A549 (cell line): Measurements from ENCODE around the gene CRYBG3. TPM values are rescaled to one million over a fixed set of nuclear protein-coding genes. Genes with fewer than 3 reads are reported as not detected.

Experiments
- ATAC-seq, 2 experiments: fragments of 200-7000 bp in 1 of 2; fragments of >200 bp in 1 of 2; cut with Nextera tagmentation in 1 of 2; cut with Tn5 transposase in 1 of 2; 3 replicates each; pipeline versions ENCODE4 v1.8.0 to v1.9.1; 2018 to 2020; ENCODE audit warnings: mild to moderate bottlenecking in 1 of 2, moderate library complexity in 1 of 2
- CTCF ChIA-PET: fragments of 300-600 bp; sonication (Branson Sonifier 250); formaldehyde crosslinking; extraction: SDS; loops from one replicate; lab custom pipeline; 2021; ENCODE audit warnings: antibody characterized with exemption, inconsistent platforms; lab: Yijun Ruan, JAX
- POLR2A ChIA-PET: fragments of 350-600 bp; formaldehyde crosslinking; extraction: SDS; loops from one replicate; lab custom pipeline; 2021; ENCODE audit warnings: antibody characterized with exemption, inconsistent platforms; lab: Yijun Ruan, JAX
- DNase-seq, 2 experiments: peaks; one replicate each; pipeline versions ENCODE4 v3.0.0 to v3.0.0-alpha.2; 2011 to 2016; ENCODE audit warnings: low read depth in 1 of 2, low spot score in 1 of 2
- FAIRE-seq: peaks from 2 replicates; lab custom pipeline; 2011; peaks lifted over from hg19 to GRCh38; lab: Jason Lieb, UNC
- H3K27ac ChIP-seq, 2 experiments: fragments of >200 bp; sonication (Bioruptor Twin); formaldehyde crosslinking; 3 replicates each; pipeline ENCODE4 v1.5.1; 2016 to 2017
- H3K4me1 ChIP-seq: fragments of >200 bp; sonication (Bioruptor Twin); formaldehyde crosslinking; 3 replicates; pipeline ENCODE4 v1.6.1; 2016
- H3K4me2 ChIP-seq: fragments of >200 bp; sonication (Bioruptor Twin); formaldehyde crosslinking; 3 replicates; pipeline ENCODE4 v1.6.1; 2016
- H3K4me3 ChIP-seq: fragments of >200 bp; sonication (Bioruptor Twin); formaldehyde crosslinking; 3 replicates; pipeline ENCODE4 v1.5.1; 2016
- H3K9me3 ChIP-seq: fragments of >200 bp; sonication (Bioruptor Twin); formaldehyde crosslinking; 3 replicates; pipeline ENCODE4 v1.6.1; 2016
- ATOH8 ChIP-seq: fragments of 250-450 bp; sonication (Bioruptor Pico); IDR thresholded peaks from 2 replicates; pipeline ENCODE4 v1.5.0; 2020; ENCODE audit warnings: low read depth, mild to moderate bottlenecking, moderate library complexity
- CBX2 ChIP-seq: fragments of 200-600 bp; sonication (generic); IDR thresholded peaks from 2 replicates; pipeline ENCODE4 v1.6.1; 2016; ENCODE audit warnings: low read depth, mild to moderate bottlenecking, borderline replicate concordance
- CBX8 ChIP-seq: fragments of 200-600 bp; sonication (generic); IDR thresholded peaks from 2 replicates; pipeline ENCODE4 v1.6.1; 2016
- CHD4 ChIP-seq: fragments of 200-600 bp; sonication (generic); IDR thresholded peaks from 2 replicates; pipeline ENCODE4 v1.6.1; 2016; ENCODE audit warnings: antibody characterized with exemption, mild to moderate bottlenecking, borderline replicate concordance
- EHF ChIP-seq: fragments of 250-450 bp; sonication (Bioruptor Pico); IDR thresholded peaks from 2 replicates; pipeline ENCODE4 v1.5.0; 2020; ENCODE audit warnings: mild to moderate bottlenecking
- HEYL ChIP-seq: fragments of 250-450 bp; sonication (Bioruptor Pico); IDR thresholded peaks from 2 replicates; pipeline ENCODE4 v1.8.0; 2021; ENCODE audit warnings: mild to moderate bottlenecking, moderate library complexity
- JUNB ChIP-seq: fragments of >200 bp; sonication (Bioruptor Twin); formaldehyde crosslinking; IDR thresholded peaks from 2 replicates; pipeline ENCODE4 v1.6.1; 2016
- KDM1A ChIP-seq: fragments of 200-600 bp; sonication (generic); IDR thresholded peaks from 2 replicates; pipeline ENCODE4 v1.6.1; 2016; ENCODE audit warnings: low read depth, mild to moderate bottlenecking
- MAZ ChIP-seq: fragments of 150-350 bp; IDR thresholded peaks from 2 replicates; pipeline ENCODE4 v1.6.1; 2014; ENCODE audit warnings: antibody characterized with exemption, low read depth, low read length, borderline replicate concordance
- MYC ChIP-seq: IDR thresholded peaks from 2 replicates; pipeline ENCODE4 v1.6.1; 2012; ENCODE audit warnings: mild to moderate bottlenecking, inconsistent platforms, low read length, improper control_type of control experiment, borderline replicate concordance
- NFE2L2 ChIP-seq: fragments of 150-350 bp; conservative IDR thresholded peaks from 2 replicates; pipeline ENCODE4 v1.6.1; 2014; ENCODE audit warnings: low read length
- NPAS2 ChIP-seq: fragments of 250-450 bp; sonication (Bioruptor Pico); IDR thresholded peaks from 2 replicates; pipeline ENCODE4 v1.8.0; 2022; ENCODE audit warnings: mild to moderate bottlenecking, moderate library complexity, borderline replicate concordance
- PHF8 ChIP-seq: fragments of 200-600 bp; sonication (generic); IDR thresholded peaks from 2 replicates; pipeline ENCODE4 v1.6.1; 2016; ENCODE audit warnings: low read depth, mild to moderate bottlenecking, antibody characterized with exemption, moderate library complexity, borderline replicate concordance
- POLR2A ChIP-seq: IDR thresholded peaks from 2 replicates; pipeline ENCODE4 v1.6.1; 2012; ENCODE audit warnings: mild to moderate bottlenecking, low read length
- RAD21 ChIP-seq, 2 experiments: fragments of >200 bp in 1 of 2; sonication (Bioruptor Twin) in 1 of 2; formaldehyde crosslinking in 1 of 2; IDR thresholded peaks in 1 of 2; conservative IDR thresholded peaks in 1 of 2; 2 replicates in 1 of 2; 3 replicates in 1 of 2; pipeline ENCODE4 v1.6.1; 2012 to 2018; ENCODE audit warnings: inconsistent platforms in 1 of 2
- RARB ChIP-seq: fragments of 250-450 bp; sonication (Bioruptor Pico); IDR thresholded peaks from 2 replicates; pipeline ENCODE4 v1.8.0; 2021; ENCODE audit warnings: mild to moderate bottlenecking, moderate library complexity
- RFX5 ChIP-seq: fragments of 450-650 bp; IDR thresholded peaks from 2 replicates; pipeline ENCODE4 v1.7.1; 2014; ENCODE audit warnings: antibody characterized with exemption, mild to moderate bottlenecking, moderate library complexity
- RNF2 ChIP-seq: fragments of 200-600 bp; sonication (generic); IDR thresholded peaks from 2 replicates; pipeline ENCODE4 v1.6.1; 2016; ENCODE audit warnings: low read depth, mild to moderate bottlenecking, antibody characterized with exemption, moderate library complexity, borderline replicate concordance
- TFCP2L1 ChIP-seq: fragments of 250-450 bp; sonication (Bioruptor Pico); IDR thresholded peaks from 2 replicates; pipeline ENCODE4 v1.5.0; 2021; ENCODE audit warnings: mild to moderate bottlenecking
- ZC3H11A ChIP-seq: fragments of 450-650 bp; IDR thresholded peaks from 2 replicates; pipeline ENCODE4 v1.6.1; 2014; ENCODE audit warnings: antibody characterized with exemption, mild to moderate bottlenecking
- WGBS: methylation state at CpG from one replicate; pipeline ENCODE4 v1.1.6; 2017; ENCODE audit errors: missing lambda C conversion rate; 5-methylcytosine and 5-hydroxymethylcytosine counted together
- polyA plus RNA-seq, 4 experiments: library from polyadenylated mRNA; depleted of rRNA in 3 of 4; stranded (reverse); fragments of >200 nt; fragmentation: RNase III in 1 of 4; extraction: RNeasy Plus Mini Kit Qiagen cat#74134 plus additional on column Dnase treatment in 1 of 4; gene quantifications; 2 replicates in 3 of 4; 3 replicates in 1 of 4; pipeline ENCODE4 v1.2.3, GENCODE V29; 2011 to 2017
- TF ChIP-seq, protein P1 (sequence below): fragments of 150-350 bp; IDR thresholded peaks from 2 replicates; pipeline ENCODE4 v1.6.1; 2014; ENCODE audit warnings: low read depth, mild to moderate bottlenecking, low read length
- TF ChIP-seq, protein P2 (sequence below): IDR thresholded peaks from 2 replicates; pipeline ENCODE4 v1.6.1; 2012
- TF ChIP-seq, protein P3 (sequence below): fragments of >200 bp; sonication (Bioruptor Twin); formaldehyde crosslinking; IDR thresholded peaks from 3 replicates; pipeline ENCODE4 v1.5.1; 2016

CRYBG3 gene
- polyA plus RNA-seq, 2 of the 4 experiments (the other 2 are of a cell fraction), result 3.6 to 8.7 TPM

- TF ChIP-seq RFX5, result no peak
- no peak for TF ChIP-seq JUNB
- TF ChIP-seq, protein P1, sequence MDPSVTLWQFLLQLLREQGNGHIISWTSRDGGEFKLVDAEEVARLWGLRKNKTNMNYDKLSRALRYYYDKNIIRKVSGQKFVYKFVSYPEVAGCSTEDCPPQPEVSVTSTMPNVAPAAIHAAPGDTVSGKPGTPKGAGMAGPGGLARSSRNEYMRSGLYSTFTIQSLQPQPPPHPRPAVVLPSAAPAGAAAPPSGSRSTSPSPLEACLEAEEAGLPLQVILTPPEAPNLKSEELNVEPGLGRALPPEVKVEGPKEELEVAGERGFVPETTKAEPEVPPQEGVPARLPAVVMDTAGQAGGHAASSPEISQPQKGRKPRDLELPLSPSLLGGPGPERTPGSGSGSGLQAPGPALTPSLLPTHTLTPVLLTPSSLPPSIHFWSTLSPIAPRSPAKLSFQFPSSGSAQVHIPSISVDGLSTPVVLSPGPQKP, result no peak
- no peak for TF ChIP-seq MYC
- TF ChIP-seq RNF2, result no peak
- no peak for TF ChIP-seq RAD21 (conservative IDR thresholded peaks at IDR 0.05 in 1 of 2, IDR thresholded peaks at IDR 0.05 in 1 of 2)
- TF ChIP-seq PHF8, result no peak
- TF ChIP-seq RARB (CRISPR knock-in tag), result no peak
- no peak for TF ChIP-seq CBX8
- no peak for TF ChIP-seq NFE2L2
- no peak for TF ChIP-seq ATOH8
- no peak for TF ChIP-seq CHD4
- TF ChIP-seq, protein P2, sequence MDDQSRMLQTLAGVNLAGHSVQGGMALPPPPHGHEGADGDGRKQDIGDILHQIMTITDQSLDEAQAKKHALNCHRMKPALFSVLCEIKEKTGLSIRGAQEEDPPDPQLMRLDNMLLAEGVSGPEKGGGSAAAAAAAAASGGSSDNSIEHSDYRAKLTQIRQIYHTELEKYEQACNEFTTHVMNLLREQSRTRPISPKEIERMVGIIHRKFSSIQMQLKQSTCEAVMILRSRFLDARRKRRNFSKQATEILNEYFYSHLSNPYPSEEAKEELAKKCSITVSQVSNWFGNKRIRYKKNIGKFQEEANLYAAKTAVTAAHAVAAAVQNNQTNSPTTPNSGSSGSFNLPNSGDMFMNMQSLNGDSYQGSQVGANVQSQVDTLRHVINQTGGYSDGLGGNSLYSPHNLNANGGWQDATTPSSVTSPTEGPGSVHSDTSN, result no peak
- TF ChIP-seq NPAS2 (CRISPR knock-in tag), result no peak
- Histone ChIP-seq H3K4me3 (peak overlapping the region; percentile 64), H3K4me2 (peak overlapping the region; percentile 96), H3K9me3 (no peaks in the 10 kb centered on the region), H3K27ac (peak overlapping the region; percentile 84 to 95; a peak in 5 of 6 replicates), H3K4me1 (peaks cover 17% of the 10 kb centered on the region; the same call in 2 of the 3 replicates)
- ATAC-seq, result no peak
- no peak for FAIRE-seq
- POLR2A ChIA-PET, result no interaction called here
- no peak for DNase-seq
- WGBS, result 97% methylated on average over 9 of the region's 9 CpGs
- CTCF ChIA-PET, result no interaction called here
These were observed 151.2 kb downstream of the CRYBG3 start for GRCh38 chr3:97972976-97973375.

DNA sequence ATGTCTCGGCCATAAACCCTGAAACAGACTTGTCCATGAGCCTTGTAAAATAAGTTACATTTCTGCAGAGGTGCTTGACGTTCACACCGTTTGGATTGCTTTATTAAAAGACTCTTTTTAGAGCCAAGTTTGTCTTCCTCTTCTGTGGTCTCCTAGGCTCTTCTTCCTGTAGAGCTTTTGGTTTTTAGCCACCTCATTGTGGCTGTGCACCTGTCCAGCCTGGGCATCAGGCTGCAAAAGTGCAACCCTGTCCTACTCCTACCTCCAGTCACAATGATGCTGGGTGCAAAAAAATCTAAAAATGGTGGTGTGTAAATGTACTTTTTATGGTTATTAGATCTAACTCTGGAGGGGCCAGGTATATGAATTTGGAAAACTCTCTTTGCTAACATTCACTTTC lies 153.2 kb downstream of the CRYBG3 start:
- no peak for DNase-seq
- Histone ChIP-seq H3K4me3 (no peak overlapping the region), H3K27ac (no peak overlapping the region), H3K9me3 (no peaks in the 10 kb centered on the region), H3K4me1 (peaks cover 16% of the 10 kb centered on the region; the same call in 2 of the 3 replicates), H3K4me2 (no peak overlapping the region)
- ATAC-seq, result no peak
- WGBS, result 64% methylated on average over 3 of the region's 3 CpGs
- FAIRE-seq, result no peak
- ChIA-PET CTCF (interaction anchor here (1.0 to 1.6 kb wide), 2 partner anchors 10 to 11 kb away, joined by 3 read pairs; no protein-coding TSS in a partner anchor), POLR2A (no interaction called here)
- TF ChIP-seq EHF (CRISPR knock-in tag), result no peak
- no peak for TF ChIP-seq ATOH8
- TF ChIP-seq ZC3H11A, result no peak
- TF ChIP-seq MAZ, result no peak
- no peak for TF ChIP-seq RNF2
- no peak for TF ChIP-seq CBX2
- TF ChIP-seq TFCP2L1 (CRISPR knock-in tag), result no peak
- no peak for TF ChIP-seq POLR2A
- TF ChIP-seq NPAS2 (CRISPR knock-in tag), result no peak
- TF ChIP-seq RFX5, result no peak
- TF ChIP-seq, protein P1, result no peak
- TF ChIP-seq HEYL (CRISPR knock-in tag), result no peak
- no peak for TF ChIP-seq RAD21 (conservative IDR thresholded peaks at IDR 0.05 in 1 of 2, IDR thresholded peaks at IDR 0.05 in 1 of 2)
- TF ChIP-seq KDM1A, result no peak
- TF ChIP-seq, protein P3, sequence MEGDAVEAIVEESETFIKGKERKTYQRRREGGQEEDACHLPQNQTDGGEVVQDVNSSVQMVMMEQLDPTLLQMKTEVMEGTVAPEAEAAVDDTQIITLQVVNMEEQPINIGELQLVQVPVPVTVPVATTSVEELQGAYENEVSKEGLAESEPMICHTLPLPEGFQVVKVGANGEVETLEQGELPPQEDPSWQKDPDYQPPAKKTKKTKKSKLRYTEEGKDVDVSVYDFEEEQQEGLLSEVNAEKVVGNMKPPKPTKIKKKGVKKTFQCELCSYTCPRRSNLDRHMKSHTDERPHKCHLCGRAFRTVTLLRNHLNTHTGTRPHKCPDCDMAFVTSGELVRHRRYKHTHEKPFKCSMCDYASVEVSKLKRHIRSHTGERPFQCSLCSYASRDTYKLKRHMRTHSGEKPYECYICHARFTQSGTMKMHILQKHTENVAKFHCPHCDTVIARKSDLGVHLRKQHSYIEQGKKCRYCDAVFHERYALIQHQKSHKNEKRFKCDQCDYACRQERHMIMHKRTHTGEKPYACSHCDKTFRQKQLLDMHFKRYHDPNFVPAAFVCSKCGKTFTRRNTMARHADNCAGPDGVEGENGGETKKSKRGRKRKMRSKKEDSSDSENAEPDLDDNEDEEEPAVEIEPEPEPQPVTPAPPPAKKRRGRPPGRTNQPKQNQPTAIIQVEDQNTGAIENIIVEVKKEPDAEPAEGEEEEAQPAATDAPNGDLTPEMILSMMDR, result no peak
